Skeletal muscle satellite cell (primary cell): ENCODE results near the gene SERPINA3.
A peak's percentile ranks its signal among the peaks of the same experiment; 100 is the strongest.

Experiments used
- H3K27me3 ChIP-seq: 2 replicates; pipeline ENCODE4 v1.7.0; 2013; ENCODE audit warnings: low read length; ENCODE audit not compliant: control insufficient read depth, insufficient read depth
- H3K36me3 ChIP-seq: 2 replicates; pipeline ENCODE4 v1.7.0; 2013; ENCODE audit warnings: mild to moderate bottlenecking, control low read depth, low read length; ENCODE audit not compliant: insufficient read depth
- H3K4me1 ChIP-seq: 2 replicates; pipeline ENCODE4 v1.7.0; 2013; ENCODE audit warnings: low read length; ENCODE audit not compliant: control insufficient read depth, insufficient read depth
- H3K4me2 ChIP-seq: 2 replicates; pipeline ENCODE4 v1.7.0; 2013; ENCODE audit warnings: mild to moderate bottlenecking, low read length
- H3K4me3 ChIP-seq: 2 replicates; pipeline ENCODE4 v1.7.0; 2013; ENCODE audit warnings: low read length
- H3K9ac ChIP-seq: 2 replicates; pipeline ENCODE4 v1.7.0; 2013; ENCODE audit warnings: mild to moderate bottlenecking, low read depth, low read length, moderate library complexity
- H3K9me3 ChIP-seq: replicated peaks from 2 replicates; pipeline ENCODE4 v1.7.0; 2013; ENCODE audit warnings: mild to moderate bottlenecking, control low read depth, low read length

SERPINA3 gene

GRCh38 chr14:94591073-94591472 is 21.1 kb upstream of the SERPINA3 start:
- Histone ChIP-seq H3K9me3 (no peaks in the 10 kb centered on the region), H3K9ac (no peak overlapping the region), H3K4me1 (peaks cover 8% of the 10 kb centered on the region), H3K4me3 (no peak overlapping the region), H3K27me3 (no peaks in the 10 kb centered on the region), H3K36me3 (no peaks in the 10 kb centered on the region), H3K4me2 (no peak overlapping the region)

- Histone ChIP-seq H3K36me3 (no peaks in the 10 kb centered on the region), H3K4me2 (no peak overlapping the region), H3K9ac (no peak overlapping the region), H3K4me3 (no peak overlapping the region), H3K27me3 (no peaks in the 10 kb centered on the region), H3K9me3 (no peaks in the 10 kb centered on the region), H3K4me1 (peaks cover 8% of the 10 kb centered on the region)
Observed at GRCh38 chr14:94591871-94592270, 20.3 kb upstream of the SERPINA3 start.

- Histone ChIP-seq H3K4me1 (peaks cover 8% of the 10 kb centered on the region), H3K9ac (no peak overlapping the region), H3K4me3 (no peak overlapping the region), H3K36me3 (no peaks in the 10 kb centered on the region), H3K9me3 (no peaks in the 10 kb centered on the region), H3K4me2 (no peak overlapping the region), H3K27me3 (no peaks in the 10 kb centered on the region)
Observed at GRCh38 chr14:94592457-94592856, 19.7 kb upstream of the SERPINA3 start.

GRCh38 chr14:94593376-94593748 is 18.8 kb upstream of the SERPINA3 start:
- peaks cover 9% of the 10 kb centered on the region for H3K4me1 ChIP-seq
- H3K9me3 ChIP-seq, result no peaks in the 10 kb centered on the region
- H3K4me3 ChIP-seq, result no peak overlapping the region
- H3K36me3 ChIP-seq, result no peaks in the 10 kb centered on the region
- no peaks in the 10 kb centered on the region for H3K27me3 ChIP-seq
- H3K4me2 ChIP-seq, result no peak overlapping the region
- H3K9ac ChIP-seq, result no peak overlapping the region

- Histone ChIP-seq H3K4me2 (no peak overlapping the region), H3K9ac (no peak overlapping the region), H3K27me3 (no peaks in the 10 kb centered on the region), H3K9me3 (no peaks in the 10 kb centered on the region), H3K4me1 (peaks cover 15% of the 10 kb centered on the region), H3K4me3 (no peak overlapping the region), H3K36me3 (no peaks in the 10 kb centered on the region)
Observed at GRCh38 chr14:94593749-94594431, 18.3 kb upstream of the SERPINA3 start.

- no peaks in the 10 kb centered on the region for H3K27me3 ChIP-seq
- no peak overlapping the region for H3K4me3 ChIP-seq
- no peaks in the 10 kb centered on the region for H3K36me3 ChIP-seq
- H3K9me3 ChIP-seq, result no peaks in the 10 kb centered on the region
- peaks cover 20% of the 10 kb centered on the region for H3K4me1 ChIP-seq
- H3K9ac ChIP-seq, result no peak overlapping the region
- H3K4me2 ChIP-seq, result no peak overlapping the region
Observed at GRCh38 chr14:94594441-94594840, 17.8 kb upstream of the SERPINA3 start.

- no peaks in the 10 kb centered on the region for H3K36me3 ChIP-seq
- peaks cover 35% of the 10 kb centered on the region for H3K4me1 ChIP-seq
- no peak overlapping the region for H3K4me3 ChIP-seq
- no peaks in the 10 kb centered on the region for H3K27me3 ChIP-seq
- no peaks in the 10 kb centered on the region for H3K9me3 ChIP-seq
- H3K9ac ChIP-seq, result no peak overlapping the region
- H3K4me2 ChIP-seq, result no peak overlapping the region
Observed at GRCh38 chr14:94595912-94596311, 16.3 kb upstream of the SERPINA3 start.

GRCh38 chr14:94596361-94596760 is 15.8 kb upstream of the SERPINA3 start:
- H3K4me2 ChIP-seq, result no peak overlapping the region
- H3K4me3 ChIP-seq, result no peak overlapping the region
- H3K27me3 ChIP-seq, result no peaks in the 10 kb centered on the region

GRCh38 chr14:94597788-94598187 is 14.4 kb upstream of the SERPINA3 start:
- Histone ChIP-seq H3K4me1 (peaks cover 48% of the 10 kb centered on the region), H3K9me3 (no peaks in the 10 kb centered on the region), H3K27me3 (no peaks in the 10 kb centered on the region), H3K9ac (no peak overlapping the region), H3K4me2 (no peak overlapping the region), H3K4me3 (no peak overlapping the region), H3K36me3 (no peaks in the 10 kb centered on the region)

More at GRCh38 chr14:94596361-94596760, 15.8 kb upstream of the SERPINA3 start:
- H3K36me3 ChIP-seq, result no peaks in the 10 kb centered on the region
- H3K9me3 ChIP-seq, result no peaks in the 10 kb centered on the region
- no peak overlapping the region for H3K9ac ChIP-seq
- H3K4me1 ChIP-seq, result peaks cover 38% of the 10 kb centered on the region

GRCh38 chr14:94598506-94598815 is 13.7 kb upstream of the SERPINA3 start:
- Histone ChIP-seq H3K9ac (peak overlapping the region; percentile 35), H3K4me1 (peaks cover 47% of the 10 kb centered on the region), H3K36me3 (no peaks in the 10 kb centered on the region), H3K27me3 (no peaks in the 10 kb centered on the region), H3K9me3 (no peaks in the 10 kb centered on the region), H3K4me2 (no peak overlapping the region), H3K4me3 (no peak overlapping the region)

GRCh38 chr14:94598816-94599655 is 13.2 kb upstream of the SERPINA3 start:
- Histone ChIP-seq H3K9me3 (no peaks in the 10 kb centered on the region), H3K4me2 (peak overlapping the region; percentile 64), H3K9ac (peak overlapping the region; percentile 60), H3K4me1 (peaks cover 41% of the 10 kb centered on the region), H3K4me3 (peak overlapping the region; percentile 27), H3K27me3 (no peaks in the 10 kb centered on the region), H3K36me3 (no peaks in the 10 kb centered on the region)

GRCh38 chr14:94599656-94600004 is 12.6 kb upstream of the SERPINA3 start:
- no peaks in the 10 kb centered on the region for H3K9me3 ChIP-seq
- H3K36me3 ChIP-seq, result no peaks in the 10 kb centered on the region
- H3K4me1 ChIP-seq, result peaks cover 40% of the 10 kb centered on the region
- peak overlapping the region; percentile 27 for H3K4me3 ChIP-seq
- peak overlapping the region; percentile 60 for H3K9ac ChIP-seq
- H3K4me2 ChIP-seq, result peak overlapping the region; percentile 64
- H3K27me3 ChIP-seq, result no peaks in the 10 kb centered on the region
